ENCODE results near the gene TEX29.

Gene TEX29

DNA sequence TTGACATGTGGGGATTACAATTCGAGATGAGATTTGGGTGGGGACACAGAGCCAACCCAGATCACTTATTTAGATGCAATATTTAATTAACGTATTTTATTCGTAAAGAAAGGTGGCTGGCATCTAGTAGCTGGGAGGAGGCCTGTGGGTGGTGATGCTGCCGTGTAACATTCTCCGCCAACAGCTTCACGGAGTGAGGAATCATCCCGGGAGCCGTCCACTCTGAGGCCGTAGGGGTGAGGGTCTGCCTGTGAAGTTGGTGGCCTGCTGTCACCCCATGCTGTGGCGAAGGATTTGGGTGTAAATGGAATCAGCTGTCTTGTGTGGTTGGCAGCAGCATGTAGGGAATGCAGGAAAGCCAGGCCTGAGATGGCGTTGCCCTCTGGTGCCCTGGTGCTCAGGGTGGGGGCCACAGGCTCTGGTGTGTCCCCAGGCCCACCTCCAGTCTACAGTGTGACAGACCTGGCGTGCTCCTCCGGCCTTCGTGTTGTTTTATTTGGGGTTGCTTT, 3.3 kb upstream of the TEX29 start:
- no peak for DNase-seq
- in situ Hi-C loops (cut with HindIII; ENCODE audit: low pct_ligation_motif_present, low pct_unique_long_range_greater_than_20kb, low sequenced_read_pairs) = no loop called here

DNA sequence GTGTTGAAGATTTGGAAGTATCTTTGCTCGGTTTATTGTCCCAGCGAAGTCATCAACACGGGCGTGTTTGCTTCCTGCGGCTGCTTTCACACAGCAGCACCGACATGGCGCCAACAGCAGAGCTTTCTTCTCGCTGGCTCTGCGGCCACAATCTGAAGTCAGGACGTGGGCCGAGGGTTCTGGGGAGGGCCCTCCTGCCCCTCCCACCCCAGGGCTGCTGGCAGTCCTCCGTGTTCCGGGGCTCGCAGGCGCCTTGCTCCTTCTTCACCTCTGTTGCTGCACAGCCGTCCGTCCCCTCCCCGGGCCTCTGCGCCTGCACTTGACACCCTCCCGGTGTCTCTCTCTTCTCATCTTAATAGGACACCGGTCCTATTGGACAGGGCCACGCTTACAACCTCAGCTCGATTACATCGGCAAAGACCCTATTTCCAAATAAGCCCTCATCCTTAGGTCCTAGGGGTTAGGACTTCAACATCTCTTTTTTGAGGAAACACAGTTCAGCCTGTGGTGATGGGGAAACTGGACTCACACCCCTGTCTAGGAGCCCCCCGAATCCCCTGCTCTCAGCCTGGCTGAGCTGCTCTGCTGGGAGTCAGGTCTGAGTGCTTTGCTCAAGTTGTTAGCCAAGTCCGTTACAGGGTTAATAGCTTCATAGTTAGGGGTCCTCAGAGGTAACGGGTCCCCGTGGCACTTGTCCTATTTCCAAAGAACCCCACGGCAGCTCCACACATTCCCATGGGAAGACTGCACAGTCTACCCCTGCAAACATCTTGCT, 2.7 kb upstream of the TEX29 start:
- no peak for DNase-seq
- in situ Hi-C loops (cut with HindIII; ENCODE audit: low pct_ligation_motif_present, low pct_unique_long_range_greater_than_20kb, low sequenced_read_pairs) = no loop called here

DNA sequence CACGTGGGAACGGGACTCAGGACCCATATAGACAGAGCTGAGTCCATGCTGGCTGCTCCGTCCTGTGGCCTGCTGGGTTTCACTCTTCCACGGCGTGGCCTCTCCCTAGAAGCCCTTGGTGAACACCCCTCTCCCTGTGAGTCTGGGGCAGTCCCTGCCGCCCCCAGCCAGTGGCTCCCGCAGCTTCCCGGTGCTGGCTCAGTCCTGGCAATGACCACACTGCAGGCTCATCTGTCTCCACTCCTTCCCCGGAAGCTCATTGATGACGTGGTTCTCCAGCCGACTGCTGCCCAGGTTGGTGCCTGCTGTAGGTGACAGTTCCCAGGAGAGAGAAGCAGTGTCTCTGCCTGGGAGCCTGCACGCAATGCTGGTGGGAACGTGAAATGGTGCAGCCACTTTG, 2.1 kb upstream of the TEX29 start:
- DNase-seq = no peak
- in situ Hi-C loops (cut with HindIII; ENCODE audit: low pct_ligation_motif_present, low pct_unique_long_range_greater_than_20kb, low sequenced_read_pairs) = no loop called here

DNA sequence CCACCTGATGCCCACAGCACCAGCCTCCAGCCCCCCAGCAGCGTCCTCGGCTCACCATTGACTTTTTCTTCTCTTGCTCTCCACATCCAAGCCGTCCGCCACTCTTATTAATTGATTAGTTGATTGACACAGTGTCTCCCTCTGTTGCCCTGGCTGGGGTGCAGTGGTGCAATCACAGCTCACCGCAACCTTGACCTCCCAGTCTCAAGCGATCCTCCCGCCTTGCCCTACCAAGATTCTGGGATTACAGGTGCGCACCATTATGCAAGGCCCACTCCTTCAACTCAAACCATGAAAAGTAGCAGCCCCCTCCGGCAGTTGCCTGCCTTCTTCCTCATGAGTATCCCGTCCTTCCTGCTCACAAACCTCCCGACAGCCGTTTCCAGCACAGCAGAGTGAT, 921 bp upstream of the TEX29 start:
- no peak for DNase-seq

DNA sequence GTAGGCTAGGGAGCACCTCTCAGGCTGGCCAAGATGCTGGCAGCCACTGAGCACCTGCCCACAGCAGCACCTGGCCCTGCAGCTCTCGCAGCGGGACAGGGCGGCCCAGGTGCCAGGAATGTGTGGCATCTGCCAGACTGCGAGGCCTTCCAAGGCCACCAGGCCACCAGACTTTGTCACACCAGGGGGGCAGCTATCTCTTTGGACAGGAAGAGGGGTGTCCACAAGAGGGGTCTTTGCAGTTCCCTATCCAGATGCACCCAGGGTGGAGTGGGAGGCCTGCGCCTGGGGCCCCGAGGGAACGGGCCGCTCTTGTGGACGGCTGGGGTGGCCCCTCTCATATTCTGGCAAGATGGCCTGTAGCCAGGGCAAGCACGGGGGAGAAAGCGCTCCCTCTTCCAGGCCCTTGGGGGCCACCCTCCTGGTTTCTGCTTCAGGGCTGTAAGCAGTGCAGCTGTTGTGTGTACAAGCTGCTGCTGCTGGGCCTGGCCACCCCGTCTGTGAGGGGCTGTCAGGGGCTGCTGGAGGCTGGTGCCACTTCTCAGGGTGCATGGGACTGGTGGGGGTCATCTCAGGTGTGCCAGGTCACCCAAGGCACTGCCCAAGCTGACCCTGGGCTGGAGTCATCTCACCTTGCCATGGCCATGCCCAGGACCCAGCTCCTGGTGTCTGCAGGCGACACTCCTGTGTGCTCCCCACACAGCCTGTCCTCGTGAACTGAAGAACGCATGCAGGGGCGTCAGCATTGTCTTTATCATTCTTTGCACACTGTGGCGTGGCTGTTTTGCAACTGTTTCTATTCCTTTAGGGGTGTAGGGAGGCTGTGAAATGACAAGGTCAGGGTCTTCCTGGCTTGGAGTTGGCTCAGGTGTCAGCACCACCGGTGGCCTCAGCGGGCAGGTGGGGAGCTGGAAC, 1.8 kb downstream of the TEX29 start:
- DNase-seq = no peak
- in situ Hi-C loops (cut with HindIII; ENCODE audit: low pct_ligation_motif_present, low pct_unique_long_range_greater_than_20kb, low sequenced_read_pairs) = no loop called here

More for the DNA sequence above, 921 bp upstream of the TEX29 start:
- in situ Hi-C loops (cut with HindIII; ENCODE audit: low pct_ligation_motif_present, low pct_unique_long_range_greater_than_20kb, low sequenced_read_pairs) = no loop called here

DNA sequence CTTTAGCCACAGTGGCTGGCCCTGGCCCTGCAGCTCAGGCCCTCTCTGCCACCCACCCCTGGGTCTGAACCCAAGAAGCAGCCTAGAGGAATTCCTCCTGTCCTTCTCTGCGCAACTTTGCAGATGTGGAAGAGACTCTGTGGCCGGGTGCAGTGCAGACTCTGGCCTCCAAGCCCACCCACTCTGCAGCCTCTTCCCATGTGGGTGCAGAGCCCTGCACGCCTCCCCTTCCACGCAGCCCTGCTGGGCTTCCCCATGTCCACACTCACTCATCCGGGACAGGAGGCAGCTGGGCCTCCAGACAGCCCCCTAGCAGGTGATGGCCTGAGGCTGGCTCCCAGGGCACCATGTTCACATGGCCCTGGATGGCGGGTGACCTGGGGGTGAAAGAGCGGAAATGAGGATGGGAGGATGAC, 2.5 kb downstream of the TEX29 start:
- in situ Hi-C loops (cut with HindIII; ENCODE audit: low pct_ligation_motif_present, low pct_unique_long_range_greater_than_20kb, low sequenced_read_pairs) = no loop called here
- DNase-seq = no peak

DNA sequence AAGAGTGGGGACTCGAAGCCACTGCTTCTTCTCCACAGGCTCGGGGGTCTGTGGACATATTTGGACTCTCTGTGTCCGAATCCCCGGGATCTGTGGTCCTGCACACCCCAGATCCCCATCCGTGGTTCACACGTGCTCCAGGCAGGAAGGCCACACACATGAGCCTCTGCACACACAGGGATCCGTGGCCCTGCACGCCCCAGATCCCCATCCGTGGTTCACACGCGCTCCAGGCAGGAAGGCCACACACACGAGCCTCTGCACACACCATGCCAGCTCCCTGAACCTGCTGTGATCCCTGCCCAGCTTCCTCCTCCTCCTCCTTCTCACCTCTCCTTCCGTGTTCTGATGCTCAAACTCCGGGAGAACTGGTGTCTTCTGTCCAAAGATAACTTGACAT, 3.1 kb downstream of the TEX29 start:
- in situ Hi-C loops (cut with HindIII; ENCODE audit: low pct_ligation_motif_present, low pct_unique_long_range_greater_than_20kb, low sequenced_read_pairs) = no loop called here
- DNase-seq = no peak

DNA sequence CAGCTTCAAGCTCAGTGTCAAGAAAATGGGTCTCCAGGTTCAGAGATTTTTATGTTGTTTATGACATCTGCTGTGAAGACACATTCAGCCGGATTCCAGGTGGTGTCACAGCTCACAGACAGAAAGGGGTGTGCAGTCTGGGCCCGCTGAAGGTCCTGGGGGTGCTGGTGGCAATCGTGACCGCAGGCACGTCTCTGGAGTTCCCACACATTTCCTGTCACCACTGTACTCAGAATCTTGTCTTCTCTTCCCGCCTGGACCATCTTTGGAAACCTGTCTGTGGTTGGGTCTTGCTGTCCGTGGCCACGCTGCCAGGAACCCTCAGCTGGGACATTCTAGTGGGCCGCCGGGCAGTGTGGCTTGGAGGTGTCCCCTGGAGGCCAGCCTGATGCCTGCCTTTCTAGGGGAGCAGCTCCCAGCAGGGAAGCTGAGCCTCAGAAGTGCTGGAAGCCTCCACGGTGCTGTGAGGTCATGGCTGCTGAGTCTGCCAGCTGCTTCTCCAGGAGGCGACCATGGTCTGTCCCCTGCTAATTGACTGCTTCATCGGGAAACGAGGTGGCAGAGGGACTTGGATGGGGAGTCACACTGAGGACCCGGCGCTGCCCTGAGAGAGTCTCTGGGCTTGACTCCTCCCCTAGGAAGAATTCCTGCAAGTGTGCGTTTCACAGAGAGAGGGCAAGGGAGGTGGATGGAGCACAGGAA, 3.7 kb downstream of the TEX29 start:
- no peak for DNase-seq
- in situ Hi-C loops (cut with HindIII; ENCODE audit: low pct_ligation_motif_present, low pct_unique_long_range_greater_than_20kb, low sequenced_read_pairs) = no loop called here

DNA sequence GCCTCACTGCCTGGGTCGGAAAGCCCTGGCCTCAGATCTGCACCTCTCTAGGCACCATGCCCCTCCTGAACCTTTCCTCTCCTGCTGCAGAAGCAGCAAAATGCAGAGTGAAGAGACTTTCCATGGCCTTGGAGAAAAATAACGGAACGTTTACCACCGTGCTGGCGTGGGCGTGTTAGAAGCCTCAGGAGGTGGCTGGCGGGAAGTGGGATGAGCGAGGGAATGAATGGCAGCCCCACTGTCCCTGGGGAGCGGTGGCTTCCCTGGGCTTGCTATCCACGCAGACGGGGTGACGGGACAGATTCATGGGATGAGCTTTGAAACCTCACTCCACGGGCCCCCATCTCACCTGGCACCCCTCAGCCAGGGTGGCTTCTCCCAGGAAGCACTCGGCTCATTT, 4.3 kb downstream of the TEX29 start:
- in situ Hi-C loops (cut with HindIII; ENCODE audit: low pct_ligation_motif_present, low pct_unique_long_range_greater_than_20kb, low sequenced_read_pairs) = no loop called here
- DNase-seq = no peak

DNA sequence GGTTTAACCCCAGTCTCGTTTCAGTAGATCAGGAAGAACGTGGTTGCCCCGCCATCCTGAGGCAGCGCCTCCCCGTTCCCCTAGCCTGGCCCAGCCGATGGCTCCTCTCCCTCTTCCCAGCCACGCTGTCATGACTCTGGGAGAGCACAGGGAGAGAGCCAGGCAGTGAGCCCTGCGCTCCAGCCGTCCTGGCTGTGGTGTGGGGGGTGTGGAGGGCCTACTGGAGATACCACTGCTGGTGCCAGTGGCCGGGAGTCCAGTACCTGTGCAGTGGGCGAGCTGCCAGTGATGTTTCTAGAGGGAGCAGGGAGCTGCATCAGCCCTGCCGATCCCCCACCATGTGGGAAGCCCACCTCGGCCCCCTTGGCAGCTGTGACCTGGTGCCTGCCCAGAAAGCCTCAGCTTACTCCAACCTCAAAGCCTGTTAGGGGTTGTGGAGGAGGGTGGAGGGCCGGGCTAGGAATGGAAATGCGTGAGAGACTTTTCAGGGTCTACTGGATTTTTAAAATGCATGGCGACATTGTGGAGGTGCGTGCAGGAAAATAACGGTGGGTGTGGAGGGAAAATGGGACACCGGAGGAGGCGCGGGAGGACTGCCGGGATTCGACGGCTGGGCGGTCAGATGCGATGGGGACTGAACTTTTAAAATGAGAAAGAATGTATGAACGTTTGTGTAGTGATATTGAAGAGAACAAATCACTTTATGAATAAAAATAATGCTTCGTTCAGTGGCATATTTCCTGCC, 4.9 kb downstream of the TEX29 start:
- DNase-seq = no peak
- in situ Hi-C loops (cut with HindIII; ENCODE audit: low pct_ligation_motif_present, low pct_unique_long_range_greater_than_20kb, low sequenced_read_pairs) = no loop called here

DNA sequence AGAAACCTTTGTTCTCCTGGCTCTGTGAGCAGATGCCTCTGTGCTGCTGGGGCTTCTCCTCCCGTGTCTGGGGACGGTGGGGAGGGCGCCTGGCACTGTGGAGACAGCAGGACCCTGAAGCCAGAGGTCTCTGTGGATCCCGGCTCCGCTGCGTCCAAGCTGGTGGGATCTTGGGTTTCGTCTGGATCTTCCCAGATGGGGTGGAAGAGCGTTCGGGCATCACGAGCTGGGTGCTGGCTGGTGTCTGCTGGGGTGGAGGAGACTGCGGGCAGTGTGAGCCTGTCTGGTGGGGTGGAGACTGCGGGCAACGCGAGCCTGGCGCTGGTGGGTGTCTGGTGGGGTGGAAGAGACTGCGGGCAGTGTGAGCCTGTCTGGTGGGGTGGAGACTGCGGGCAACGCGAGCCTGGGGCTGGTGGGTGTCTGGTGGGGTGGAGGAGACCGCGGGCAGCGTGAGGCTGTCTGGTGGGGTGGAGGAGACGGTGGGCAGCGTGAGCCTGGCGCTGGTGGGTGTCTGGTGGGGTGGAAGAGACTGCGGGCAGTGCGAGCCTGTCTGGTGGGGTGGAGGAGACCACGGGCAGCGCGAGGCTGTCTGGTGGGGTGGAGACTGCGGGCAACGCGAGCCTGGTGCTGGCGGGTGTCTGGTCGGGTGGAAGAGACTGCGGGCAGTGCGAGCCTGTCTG, 5.6 kb downstream of the TEX29 start:
- in situ Hi-C loops (cut with HindIII; ENCODE audit: low pct_ligation_motif_present, low pct_unique_long_range_greater_than_20kb, low sequenced_read_pairs) = no loop called here
- no peak for DNase-seq

DNA sequence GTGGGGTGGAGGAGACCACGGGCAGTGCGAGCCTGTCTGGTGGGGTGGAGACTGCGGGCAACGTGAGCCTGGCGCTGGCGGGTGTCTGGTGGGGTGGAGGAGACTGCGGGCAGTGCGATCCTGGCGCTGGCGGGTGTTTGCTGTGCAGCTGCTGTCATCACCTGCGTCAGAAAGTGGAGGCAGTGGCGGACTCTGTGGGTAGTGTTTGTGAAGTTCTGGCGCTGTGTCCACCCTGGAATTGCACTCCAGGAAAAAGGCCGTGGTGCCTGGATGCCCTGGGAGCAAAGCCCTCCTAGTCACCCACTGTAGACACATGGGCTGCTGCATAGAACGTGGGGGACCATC, 6.2 kb downstream of the TEX29 start:
- in situ Hi-C loops (cut with HindIII; ENCODE audit: low pct_ligation_motif_present, low pct_unique_long_range_greater_than_20kb, low sequenced_read_pairs) = no loop called here

DNA sequence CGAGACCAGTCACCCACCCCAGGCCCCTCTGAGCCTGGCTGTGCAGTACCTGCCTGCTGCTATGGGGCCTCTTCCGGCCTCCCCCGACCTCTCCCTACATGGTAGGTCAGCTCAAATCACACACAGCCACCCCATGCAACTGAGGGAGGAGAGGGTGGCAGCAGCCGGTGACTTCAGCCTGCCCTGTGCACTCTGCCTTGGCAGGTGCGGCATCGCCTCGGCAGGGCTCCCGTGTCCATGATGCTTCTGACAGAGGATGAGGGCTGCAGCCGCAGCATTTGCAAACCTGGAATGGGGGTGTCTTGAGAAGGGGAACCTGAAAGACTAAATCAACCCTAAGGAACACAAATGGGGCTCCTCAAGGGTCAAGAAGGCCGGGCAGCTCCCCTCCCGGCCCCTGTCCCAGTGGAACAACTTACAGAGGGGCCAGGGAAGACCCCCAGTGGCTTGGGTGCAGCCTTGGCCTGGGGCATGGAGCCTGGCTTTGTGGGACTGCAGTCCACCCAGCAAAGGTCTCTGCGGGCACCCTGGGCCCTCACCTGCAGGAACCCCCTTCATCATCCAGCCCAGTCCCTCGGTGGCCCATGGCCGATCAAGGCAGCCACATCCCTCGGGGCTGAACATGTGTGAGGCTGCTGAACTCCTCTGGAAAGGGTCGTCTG, 6.7 kb downstream of the TEX29 start:
- DNase-seq = no peak
- in situ Hi-C loops (cut with HindIII; ENCODE audit: low pct_ligation_motif_present, low pct_unique_long_range_greater_than_20kb, low sequenced_read_pairs) = no loop called here

More for the DNA sequence above, 6.2 kb downstream of the TEX29 start:
- DNase-seq = no peak

DNA sequence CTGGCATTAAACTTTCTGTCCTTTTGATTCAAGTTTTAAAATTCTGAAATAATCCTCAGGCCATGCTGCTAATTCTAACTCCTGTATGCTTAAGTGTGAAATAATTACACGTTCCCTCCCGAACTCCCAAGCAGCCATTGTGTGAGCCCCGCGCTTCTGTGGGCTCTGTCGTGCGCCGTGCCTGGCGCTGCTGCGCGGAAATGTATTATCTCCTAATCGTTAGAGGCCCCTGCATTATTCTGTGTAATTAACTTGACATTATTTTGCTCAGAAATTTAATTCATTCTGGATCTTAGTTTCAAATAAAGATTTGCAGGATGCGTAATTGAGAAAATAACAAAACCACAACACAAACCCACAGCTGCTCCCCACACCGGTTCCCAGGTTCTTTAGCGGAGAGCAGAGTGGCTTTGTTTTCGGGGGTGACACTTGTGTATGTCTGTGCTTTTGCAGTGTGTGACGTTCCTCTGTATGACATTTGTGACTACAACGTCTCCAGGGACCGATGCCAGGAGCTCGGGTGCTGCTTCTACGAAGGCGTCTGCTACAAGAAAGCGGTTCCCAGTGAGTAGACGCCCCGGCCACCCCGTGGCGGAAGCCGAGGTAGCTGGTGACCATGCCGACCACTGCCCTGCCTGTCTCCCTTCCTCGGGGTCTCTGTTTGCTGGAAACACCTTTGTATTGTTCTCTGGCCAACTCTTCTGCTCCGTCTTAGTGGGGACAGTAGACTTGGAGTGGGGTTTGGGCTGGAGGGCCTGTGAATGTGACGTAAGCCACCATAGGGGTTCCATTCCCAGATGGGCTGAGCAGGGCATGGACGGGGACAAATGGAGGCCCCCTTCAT, 7.5 kb downstream of the TEX29 start:
- in situ Hi-C loops (cut with HindIII; ENCODE audit: low pct_ligation_motif_present, low pct_unique_long_range_greater_than_20kb, low sequenced_read_pairs) = no loop called here
- DNase-seq = no peak

DNA sequence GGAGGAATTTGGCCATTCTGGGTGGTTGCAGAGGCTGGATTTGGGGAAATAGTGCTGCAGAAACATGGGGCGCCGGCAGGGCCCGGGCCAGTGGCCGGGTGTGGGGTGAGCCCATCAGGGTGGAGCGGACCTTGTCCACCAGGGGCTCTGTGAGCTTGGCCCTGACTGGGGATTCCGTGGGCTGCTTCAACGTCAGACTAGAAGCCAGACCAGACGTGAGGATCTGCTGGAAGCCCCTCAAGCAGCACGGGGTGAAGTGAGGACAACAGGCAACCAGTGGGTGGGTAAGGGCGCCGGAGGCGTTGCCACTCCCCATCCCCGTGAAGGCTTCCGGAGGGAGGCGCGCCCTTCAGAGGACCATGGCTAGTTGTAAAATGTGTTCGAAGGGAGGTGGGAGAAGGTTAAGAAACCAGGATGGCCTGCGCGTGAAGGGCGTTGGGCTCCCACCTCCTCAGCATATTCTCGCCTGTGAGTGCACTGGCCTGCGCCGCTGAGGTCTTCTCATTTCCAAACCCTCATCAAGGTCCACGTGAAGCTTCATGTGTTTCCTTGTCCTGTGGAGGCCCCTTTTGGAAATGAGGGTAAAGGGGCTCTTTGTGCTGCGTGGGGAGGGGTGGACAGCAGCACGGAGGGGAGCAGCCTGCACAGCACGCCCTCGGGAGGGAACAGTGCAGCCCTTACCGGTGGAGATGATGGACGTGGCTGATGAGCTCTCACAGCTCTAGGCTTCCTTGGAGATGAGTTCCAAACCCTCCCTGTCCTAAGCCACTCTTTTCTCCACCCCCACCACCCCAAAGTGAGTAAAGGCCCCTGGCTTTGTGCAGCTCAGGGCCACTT, 8.3 kb downstream of the TEX29 start:
- DNase-seq = no peak
- in situ Hi-C loops (cut with HindIII; ENCODE audit: low pct_ligation_motif_present, low pct_unique_long_range_greater_than_20kb, low sequenced_read_pairs) = no loop called here

DNA sequence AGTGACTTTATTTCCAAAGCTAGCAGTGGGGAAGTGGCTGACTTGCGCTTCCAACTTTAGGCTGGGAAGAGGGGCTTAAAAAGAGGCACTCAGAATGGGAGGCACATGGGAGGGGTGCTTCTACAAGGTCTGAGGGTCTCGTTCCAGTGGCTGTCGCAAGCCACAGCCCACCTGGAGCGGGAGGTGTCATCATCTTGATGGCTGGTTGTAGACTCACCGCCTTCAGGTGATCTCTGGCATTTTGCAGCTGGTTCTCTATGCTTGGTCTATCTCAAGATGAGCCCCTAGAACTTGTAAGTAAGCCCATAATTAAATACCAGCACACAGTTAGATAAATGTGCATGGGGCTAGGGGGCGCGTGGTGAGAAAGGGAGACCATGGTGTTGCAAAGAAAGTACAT, 9.2 kb downstream of the TEX29 start:
- in situ Hi-C loops (cut with HindIII; ENCODE audit: low pct_ligation_motif_present, low pct_unique_long_range_greater_than_20kb, low sequenced_read_pairs) = no loop called here
- DNase-seq = no peak
